GM21825 (cell line): ENCODE measurements around the gene EMX1.

Experiments used
- ATAC-seq: cut with Tn5 transposase; IDR thresholded peaks from one replicate; pipeline ENCODE4 v1.9.1; 2021; ENCODE audit warnings: mild to moderate bottlenecking, moderate library complexity; ENCODE audit not compliant: unreplicated experiment

Gene EMX1

DNA sequence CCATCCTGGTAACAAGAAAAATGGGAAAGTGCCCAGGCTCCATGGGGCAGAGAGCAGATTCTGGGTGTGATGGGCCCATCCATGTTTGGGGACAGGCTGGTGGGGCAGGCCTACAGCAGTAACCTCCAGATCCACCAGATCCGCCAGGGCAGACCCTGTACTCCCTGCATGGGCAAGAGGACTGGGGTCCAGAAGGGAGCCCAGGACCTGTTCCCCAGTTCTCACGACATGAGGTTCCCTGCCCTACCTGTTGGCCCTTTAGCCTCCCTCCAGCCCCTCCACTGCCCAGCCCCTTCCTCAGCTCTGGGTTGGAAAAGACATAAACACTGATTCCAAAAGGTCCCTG is 38.7 kb downstream of the EMX1 start:
- ATAC-seq: no peak

DNA sequence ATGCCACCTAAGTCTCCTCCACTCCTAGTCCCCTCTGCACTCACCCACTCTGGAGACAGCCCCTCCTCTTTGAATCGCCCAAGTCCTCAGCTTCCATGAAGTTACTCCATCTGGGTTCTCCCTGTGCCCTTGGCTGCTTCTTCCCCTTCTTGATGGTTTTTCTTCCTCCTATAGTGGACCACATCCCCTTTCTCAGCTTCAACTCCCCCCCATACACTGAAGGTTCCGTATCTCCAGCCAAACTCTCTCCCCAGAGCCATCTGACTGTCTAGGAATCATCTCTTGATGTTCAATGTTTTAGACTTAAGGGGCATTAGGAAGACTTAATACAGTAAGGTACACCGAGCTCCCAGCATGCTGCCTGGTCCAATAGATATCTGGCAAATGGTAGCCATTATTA is 39.6 kb downstream of the EMX1 start:
- no peak for ATAC-seq

DNA sequence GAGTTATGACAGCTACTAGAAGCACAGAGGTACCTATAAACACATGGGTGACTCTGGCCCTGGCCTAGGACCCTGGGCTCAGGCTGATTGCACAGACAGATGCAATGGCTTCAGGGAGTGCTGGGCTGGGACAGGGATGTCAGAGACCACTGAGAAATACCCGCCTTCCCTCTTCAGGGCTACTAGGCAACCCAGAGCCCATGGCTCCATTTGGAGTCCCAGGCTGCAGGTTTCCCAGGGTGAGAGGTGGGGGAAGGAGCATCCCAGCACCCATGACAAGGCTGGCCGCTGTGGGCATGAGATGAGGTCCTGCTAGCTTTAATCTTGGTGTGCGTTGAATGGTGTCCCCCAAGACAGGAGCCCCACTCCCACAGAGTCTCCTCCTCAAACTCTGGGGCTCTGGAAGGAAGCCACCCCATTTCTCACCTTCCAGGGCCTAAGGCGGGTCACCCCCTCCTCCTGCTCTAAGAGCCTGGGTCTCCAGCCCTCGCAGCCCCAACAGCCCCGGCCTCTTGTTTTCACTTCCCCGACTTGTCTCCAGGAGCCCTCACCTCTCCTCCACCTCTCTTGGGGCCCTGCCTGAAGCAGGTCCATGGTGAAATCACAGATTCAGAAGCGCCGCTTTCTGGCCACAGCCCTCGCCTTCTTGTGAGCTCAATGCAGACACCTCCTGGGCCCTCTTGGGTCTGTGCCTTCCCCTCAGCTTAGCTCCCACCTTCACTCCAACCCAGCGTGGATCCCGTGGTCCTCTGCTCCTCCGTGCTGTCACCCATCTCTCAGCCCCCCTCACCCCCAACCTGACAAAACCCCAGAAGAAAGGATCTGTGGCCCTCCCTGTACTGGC is 41.4 kb downstream of the EMX1 start:
- ATAC-seq: no peak

DNA sequence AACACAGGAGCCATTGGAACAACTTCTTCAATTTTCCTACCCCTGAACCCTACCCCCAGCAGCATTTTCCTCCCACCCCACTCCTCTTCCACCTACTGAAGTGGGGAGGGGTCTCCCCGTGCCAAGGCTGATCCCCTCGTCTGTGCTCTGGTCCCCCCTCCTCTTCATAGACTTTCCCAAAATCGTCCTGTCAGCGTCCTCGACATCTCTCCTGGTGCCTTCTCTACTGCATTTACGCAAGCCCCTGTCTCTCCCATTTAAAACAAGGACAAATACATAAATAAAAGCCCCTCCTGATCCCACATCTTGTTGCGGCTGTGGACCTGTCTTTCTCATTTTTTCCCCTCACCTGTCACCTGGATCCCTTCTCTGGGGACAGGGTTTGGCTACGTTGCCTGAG is 42.2 kb downstream of the EMX1 start:
- ATAC-seq: no peak

DNA sequence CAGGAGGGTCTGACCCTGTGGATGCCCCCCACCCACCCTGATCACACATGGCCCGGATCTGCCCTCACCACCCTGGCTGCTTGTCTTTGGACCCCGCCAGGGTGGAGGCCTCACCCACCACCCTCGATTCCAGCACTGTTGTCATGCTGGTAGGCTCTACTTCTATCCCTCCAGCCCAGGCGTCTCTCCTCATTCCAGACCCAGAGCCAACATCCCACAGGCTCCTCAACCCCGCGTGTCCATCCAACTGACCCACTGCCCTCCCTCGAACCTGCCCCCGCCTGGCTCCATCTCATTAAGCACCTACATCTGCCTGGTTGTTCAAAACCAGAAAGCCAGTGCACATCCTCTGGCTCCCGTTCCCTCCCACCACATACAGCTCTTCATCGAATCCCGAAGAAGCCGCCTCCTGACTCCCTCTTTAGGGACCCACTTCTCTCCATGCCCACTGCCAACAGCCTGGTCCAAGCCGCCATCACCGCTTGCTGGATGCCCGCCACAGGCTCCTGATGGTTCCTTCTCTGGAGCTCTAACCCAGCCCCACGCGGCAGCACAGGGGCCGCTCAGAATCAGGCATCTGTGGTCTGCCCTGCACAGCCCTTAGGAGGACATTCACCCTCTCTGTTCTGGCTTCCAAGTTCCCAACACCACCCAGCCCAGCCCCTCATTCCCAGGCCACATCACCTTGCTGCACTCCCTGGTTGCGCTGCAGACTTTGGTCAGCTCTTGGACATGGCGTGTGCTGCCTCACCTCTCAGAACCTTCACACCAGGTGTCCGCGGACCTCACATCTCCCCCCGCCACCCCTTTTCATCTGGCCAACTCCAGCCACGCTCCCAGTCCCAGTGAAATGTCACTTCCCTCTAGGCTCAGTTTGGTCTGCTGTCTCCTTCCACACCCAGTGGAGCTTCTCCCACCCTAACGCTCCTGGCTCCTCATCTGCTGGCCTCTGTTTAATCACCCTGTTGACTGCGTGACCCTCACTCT is 43.0 kb downstream of the EMX1 start:
- no peak for ATAC-seq

DNA sequence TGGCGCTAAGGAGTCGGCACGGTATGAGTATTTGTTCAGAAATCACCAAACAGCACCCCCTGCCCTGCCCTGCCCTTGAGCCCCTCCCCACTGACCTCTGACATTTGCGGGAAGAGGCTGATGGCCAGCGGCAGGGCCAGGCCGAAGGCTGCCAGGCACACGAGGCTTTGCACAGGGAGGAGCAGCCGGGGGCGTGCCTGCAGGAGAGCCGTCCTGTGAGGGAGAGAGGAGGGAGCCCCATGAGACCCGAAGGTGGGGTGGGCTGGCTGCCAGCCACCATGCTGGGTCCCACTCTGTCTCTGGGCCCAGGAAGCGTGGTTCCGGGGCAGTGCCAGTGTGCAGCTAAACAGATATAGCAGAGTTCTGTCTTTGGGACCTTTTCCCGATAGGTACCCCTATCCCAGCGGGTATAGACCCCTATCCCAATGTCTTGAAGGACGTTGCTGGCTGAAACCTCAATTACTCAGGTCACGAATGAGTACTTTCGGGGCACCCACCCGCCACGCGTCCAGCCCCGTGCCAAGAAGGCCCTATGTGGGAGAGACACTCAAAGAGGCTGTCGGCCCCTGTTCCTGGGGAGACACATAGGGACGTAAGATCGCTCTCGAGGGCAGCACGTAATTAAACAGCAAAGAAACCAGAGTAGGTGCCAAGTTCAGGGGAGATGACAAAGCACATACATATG is 43.9 kb downstream of the EMX1 start:
- no peak for ATAC-seq

GRCh38 chr2:72961853-72962468 is 44.6 kb downstream of the EMX1 start:
- ATAC-seq: no peak

- no peak for ATAC-seq
Measured at GRCh38 chr2:72962911-72963310, 45.6 kb downstream of the EMX1 start.

DNA sequence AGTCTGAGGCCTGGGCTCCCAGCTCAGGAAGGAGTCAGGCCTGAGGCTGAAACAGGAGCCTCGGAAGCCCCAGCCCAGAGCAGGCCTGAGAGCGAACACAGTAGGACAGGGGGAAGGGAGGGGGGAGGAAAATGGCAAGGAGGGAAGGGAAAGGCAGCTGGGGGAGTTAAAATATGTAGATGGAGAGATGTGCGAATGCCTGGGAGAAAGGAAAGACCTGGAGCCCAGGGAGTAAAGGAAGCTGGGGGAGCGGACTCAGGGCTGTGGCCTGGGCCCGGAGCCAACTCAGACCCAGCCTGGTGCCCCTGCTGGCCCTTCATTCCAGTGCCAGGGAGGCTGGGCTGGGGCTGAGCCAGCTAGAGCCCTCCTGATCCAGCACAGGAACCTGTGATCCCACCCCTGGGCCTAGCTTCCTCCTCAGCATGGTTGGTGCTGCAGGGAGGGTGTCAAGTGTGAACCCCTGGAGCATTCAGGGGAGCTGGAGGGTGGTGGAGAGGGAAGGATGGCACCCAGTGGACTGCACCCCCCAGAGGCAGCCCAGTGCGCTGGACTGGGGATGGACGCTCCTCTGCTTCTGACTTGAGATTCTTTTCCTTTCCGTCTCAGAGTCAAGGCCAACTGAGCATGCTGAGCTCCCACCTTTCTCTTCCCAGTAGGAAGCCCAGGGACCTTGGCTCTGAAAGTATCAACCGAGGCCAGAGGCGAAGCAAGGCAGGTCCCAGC is 46.3 kb downstream of the EMX1 start:
- ATAC-seq: no peak

GRCh38 chr2:72964146-72964525 is 46.8 kb downstream of the EMX1 start:
- ATAC-seq: no peak

DNA sequence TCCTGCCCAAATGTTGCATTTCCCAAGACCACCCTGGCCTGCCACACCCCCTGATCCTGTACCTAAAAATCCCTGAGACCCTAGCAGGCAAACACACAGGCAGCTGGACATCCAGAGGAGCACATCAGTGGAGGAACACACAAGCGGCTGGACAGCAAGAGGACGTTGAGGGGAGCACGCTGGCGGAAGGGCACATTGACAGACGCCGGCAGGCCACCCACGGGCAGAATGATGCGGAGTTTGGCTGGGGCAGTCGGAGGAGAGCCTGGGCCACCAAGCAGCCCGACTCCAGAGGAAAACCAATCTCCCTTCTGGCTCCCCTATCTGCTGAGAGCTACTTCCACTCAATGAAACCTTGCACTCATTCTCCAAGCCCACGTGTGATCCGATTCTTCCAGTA is 47.7 kb downstream of the EMX1 start:
- ATAC-seq: no peak

GRCh38 chr2:72965770-72966450 is 48.6 kb downstream of the EMX1 start:
- ATAC-seq: no peak

DNA sequence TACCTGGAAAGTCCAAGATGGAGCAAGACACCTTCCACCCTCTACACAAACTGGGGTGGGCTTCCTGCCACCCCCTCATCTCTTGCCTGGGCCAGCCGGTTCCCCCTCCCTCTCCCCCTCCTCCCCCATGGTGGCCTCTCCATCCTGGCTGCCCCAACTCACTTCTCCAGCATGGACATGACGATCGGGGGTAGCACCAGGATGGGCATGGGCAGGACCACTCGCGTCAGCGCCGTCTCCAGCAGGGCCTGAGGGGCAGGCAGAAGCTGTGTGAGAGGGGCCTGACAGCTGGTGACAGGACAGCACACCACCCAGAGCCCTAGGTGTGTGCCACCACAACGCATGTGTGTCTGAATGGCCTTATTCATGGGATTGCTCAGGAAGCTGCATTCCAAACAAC is 51.0 kb downstream of the EMX1 start:
- ATAC-seq: no peak

- no peak for ATAC-seq
Measured at GRCh38 chr2:72969706-72970105, 52.4 kb downstream of the EMX1 start.

DNA sequence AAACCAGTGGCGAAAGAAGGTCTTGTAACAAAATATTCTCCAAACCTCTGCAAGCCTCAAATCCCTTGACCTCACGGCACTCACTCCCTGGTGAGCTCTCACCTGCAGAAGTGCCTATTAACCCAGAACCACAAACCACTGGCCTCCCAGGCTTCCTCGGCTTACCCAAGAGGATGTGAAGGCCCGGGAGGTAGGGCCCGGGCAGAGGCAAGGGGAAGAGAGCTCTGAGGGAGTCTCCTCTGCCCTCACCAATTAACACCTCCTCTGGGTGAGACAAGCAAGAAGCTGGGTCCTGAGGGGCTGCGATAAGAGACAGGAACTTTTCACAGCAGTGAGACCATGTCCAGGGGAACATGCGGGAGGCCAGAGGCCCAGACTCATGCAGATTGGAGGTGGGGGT is 53.7 kb downstream of the EMX1 start:
- ATAC-seq: no peak

DNA sequence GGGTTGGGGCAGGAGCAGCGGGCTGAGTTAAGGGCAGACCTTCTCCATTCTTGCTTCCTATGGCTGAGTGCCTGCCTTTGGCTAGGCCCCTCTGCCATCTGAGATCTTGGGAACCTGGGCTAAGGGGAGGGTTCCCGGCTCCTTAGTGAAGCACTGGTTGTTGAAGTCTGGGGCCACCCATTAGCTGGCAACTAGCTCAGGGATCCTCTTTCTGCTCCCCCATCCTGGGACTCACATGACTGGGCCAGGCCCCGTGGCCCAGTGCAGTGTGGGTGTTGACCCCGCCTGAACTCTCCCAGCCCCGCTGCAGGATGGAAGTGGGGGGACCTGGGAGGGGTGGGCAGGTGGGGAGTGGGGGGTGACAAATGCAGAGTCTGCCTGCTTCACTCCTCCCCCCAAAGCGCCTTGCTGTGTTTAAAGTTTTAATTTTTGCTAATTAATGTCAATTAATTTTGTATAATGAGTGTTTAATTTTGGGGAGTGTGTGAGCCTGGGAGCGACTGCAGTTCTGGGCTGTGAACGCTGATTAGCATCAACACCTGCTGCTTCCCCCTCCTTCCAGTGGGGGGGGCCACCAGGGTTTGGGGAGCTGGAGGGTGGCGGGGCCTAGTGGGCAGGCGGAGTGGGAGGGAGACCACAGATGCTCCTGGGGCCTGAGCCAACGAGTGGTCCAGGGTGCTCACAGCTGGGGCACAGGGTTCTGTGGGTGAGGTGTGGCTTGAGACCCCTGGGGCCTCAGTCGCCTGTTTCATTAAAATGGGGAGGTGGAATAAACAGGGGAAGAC is 55.2 kb downstream of the EMX1 start:
- no peak for ATAC-seq

DNA sequence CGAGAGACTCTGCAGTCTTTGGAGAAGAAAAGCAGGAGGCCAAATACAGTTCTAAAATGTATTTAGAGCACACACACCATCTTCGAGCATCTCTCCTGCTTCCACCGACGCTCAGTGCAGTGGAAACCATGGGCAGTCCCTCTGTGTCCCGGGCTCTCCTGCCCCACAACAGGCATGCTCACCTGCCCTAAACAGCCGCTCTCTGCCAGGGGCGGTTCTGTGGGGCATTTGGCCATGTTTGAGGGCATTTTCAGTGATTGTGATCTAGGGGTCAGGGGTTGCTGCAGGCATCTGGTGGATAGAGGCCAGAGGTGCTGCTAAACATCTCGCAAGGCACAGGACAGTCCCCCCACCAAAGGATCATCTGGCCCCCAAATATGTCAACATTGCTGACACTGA is 55.8 kb downstream of the EMX1 start:
- no peak for ATAC-seq

DNA sequence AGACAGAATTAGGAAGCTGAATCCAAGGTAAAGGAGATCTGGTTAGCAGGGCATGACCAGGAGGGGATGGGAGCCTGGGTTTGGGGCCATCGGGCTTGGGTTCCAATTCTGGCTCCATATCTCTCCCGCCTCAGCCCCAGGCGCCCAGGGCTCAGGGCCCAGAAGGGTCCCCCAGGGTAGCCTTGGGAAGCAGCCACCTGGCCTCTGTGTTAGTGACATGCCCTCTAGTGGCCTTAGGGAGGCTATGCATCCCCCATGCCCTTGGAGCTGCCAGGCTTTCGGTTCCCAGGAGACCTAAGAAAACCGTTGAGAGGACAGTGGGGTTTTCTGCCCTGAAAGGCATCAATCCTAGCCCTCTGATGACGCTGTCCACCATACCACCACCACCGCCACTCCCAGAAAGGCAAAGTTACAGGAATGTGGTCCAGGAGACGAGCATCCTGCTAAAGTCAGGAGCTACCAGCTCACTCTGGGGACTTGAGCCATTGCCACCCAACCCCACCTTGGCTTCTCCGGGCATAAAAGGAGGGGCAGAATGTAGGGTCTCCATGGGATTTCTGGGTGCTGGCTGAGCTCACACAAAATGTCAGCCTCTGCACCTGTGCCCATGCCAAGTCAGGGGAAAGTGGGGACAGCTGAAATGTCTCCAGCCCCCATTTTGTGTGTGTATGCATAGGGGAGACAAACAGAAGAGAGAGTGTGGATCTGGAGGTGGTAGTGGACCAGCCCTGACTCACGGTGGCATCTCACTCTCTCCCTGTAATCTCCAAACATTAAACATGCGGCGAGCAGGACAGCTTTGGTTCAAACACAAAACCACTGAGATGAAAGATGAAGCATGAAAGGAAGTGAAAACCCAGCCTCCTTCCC is 56.5 kb downstream of the EMX1 start:
- ATAC-seq: peak; percentile 81
